Fibroblast of villous mesenchyme (primary cell): Measurements from ENCODE around the gene SMYD1. TPM values are rescaled to one million over a fixed set of nuclear protein-coding genes. Genes with fewer than 3 reads are reported as not detected.

Experiments
- DNase-seq: peaks from one replicate; pipeline ENCODE4 v3.0.0-alpha.2; 2010; ENCODE audit warnings: low read depth
- H3K4me3 ChIP-seq: 2 replicates; pipeline ENCODE4 v1.5.1; 2011; ENCODE audit warnings: low read depth, mild to moderate bottlenecking, low read length
- CTCF ChIP-seq: IDR thresholded peaks from 2 replicates; pipeline ENCODE4 v1.5.1; 2012; ENCODE audit warnings: low read depth, mild to moderate bottlenecking, low read length; ENCODE audit not compliant: insufficient read depth
- total RNA-seq: library from RNA; depleted of rRNA; stranded (reverse); fragments of >200 nt; gene quantifications from 2 replicates; pipeline ENCODE4 v1.2.3, GENCODE V29; 2012

SMYD1 gene
- total RNA-seq, 1 donor: not detected

GRCh38 chr2:88128654-88129312 is 61.2 kb downstream of the SMYD1 start:
- no peak overlapping the region for H3K4me3 ChIP-seq
- TF ChIP-seq CTCF: no peak
- no peak for DNase-seq

GRCh38 chr2:88129313-88129959 is 61.8 kb downstream of the SMYD1 start:
- DNase-seq: no peak
- H3K4me3 ChIP-seq: no peak overlapping the region
- TF ChIP-seq CTCF: no peak

- no peak for TF ChIP-seq CTCF
- no peak for DNase-seq
Measured at GRCh38 chr2:88131201-88131998, 63.8 kb downstream of the SMYD1 start.

GRCh38 chr2:88131999-88132368 is 64.4 kb downstream of the SMYD1 start:
- no peak for TF ChIP-seq CTCF
- DNase-seq: no peak

More at GRCh38 chr2:88131201-88131998, 63.8 kb downstream of the SMYD1 start:
- no peak overlapping the region for H3K4me3 ChIP-seq

GRCh38 chr2:88133875-88134274 is 66.2 kb downstream of the SMYD1 start:
- no peak for TF ChIP-seq CTCF
- H3K4me3 ChIP-seq: no peak overlapping the region

More at GRCh38 chr2:88131999-88132368, 64.4 kb downstream of the SMYD1 start:
- no peak overlapping the region for H3K4me3 ChIP-seq

GRCh38 chr2:88136817-88137216 is 69.2 kb downstream of the SMYD1 start:
- no peak overlapping the region for H3K4me3 ChIP-seq
- DNase-seq: no peak
- no peak for TF ChIP-seq CTCF

More at GRCh38 chr2:88133875-88134274, 66.2 kb downstream of the SMYD1 start:
- no peak for DNase-seq
